ENCODE measurements around the gene MS4A10.
"Not testable (repeated sequence)": the region's sequence is repeated elsewhere in the genome, so short reads cannot be mapped to it uniquely, and the experiment has no call there.

Gene MS4A10

GRCh38 chr11:60785136-60785535 is at the start of gene MS4A10:
Gene MS4A10, plus strand, starts transcription at chr11:60785333. Its CDS starts 5,003 bp downstream, at chr11:60790336.
- DNase-seq: no peak

DNA sequence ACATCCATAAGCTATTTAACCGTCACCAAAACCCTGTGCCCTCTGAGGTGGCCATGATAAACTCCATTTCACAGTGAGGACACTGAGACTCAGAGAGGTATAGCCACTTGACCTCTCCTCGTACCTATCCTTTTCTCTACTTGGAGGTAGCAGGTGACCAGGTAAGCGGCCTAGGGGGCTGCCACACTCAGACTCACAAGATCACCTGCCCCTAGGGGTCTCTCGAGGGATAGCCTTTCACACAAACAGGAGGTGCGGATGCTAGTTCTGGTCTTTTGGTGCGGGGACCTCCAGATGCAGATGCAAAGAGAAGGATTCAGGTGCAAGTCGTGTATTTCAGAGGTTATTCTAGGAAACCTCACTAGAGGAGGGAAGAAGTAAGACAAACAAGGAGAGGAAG is 46.0 kb upstream of the MS4A10 start:
- DNase-seq: no peak

DNA sequence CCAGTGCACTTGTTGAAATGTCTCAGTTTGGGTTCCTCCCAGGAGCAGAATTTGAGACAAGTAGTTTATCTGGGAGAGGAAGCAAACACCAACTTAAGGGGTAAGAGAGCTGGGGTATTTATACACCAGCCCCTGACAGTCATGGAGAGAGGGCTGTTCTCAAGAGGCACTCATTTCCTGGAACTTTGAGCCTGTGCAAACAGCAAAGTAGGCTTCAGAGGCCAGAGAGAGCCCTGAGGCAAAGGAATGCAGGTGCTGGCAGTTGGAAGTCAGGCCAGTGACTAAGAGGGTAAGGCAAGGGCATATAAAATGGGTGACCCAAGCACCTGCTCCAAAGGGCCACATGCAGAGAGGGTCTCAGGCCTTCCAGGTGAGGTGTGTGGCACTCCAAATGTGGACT is 44.6 kb upstream of the MS4A10 start:
- no peak for DNase-seq

DNA sequence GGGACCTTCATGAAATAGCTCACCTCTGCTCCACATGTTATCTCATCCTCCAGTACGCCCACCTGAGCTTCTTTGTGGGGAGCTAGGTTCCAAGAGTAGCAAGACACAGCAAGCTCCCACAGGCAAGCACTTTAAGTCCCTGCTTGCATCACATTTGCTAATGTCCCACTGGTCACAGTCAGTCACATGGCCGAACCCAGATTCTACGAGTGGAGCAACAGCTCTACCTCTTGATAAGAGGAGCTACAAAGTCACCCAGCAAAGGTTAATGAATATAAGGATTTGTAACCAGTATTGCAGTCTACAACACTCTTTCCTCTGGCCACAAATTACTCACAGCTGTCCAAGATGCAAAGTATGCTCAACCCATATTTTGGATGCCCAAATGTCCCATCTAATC is 43.7 kb upstream of the MS4A10 start:
- DNase-seq: no peak

DNA sequence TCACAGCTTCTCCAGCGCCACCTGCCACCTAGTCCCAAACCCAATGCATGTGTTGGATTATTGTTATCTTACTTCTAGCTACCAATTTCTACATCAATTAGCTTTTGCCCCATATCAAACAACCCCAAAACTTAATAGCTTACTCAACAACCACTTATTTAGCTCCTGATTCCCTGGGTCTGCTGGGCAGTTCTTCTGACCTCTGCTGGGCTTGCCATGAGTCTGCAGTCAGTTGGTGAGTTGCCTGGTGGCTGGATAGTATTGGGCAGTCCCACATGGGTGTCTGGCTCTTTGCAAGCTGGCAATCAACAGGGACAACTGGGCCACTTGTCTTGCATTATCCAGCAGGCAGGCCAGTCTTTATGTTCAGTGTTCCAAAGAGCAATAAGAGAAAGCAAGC is 42.1 kb upstream of the MS4A10 start:
- no peak for DNase-seq

DNA sequence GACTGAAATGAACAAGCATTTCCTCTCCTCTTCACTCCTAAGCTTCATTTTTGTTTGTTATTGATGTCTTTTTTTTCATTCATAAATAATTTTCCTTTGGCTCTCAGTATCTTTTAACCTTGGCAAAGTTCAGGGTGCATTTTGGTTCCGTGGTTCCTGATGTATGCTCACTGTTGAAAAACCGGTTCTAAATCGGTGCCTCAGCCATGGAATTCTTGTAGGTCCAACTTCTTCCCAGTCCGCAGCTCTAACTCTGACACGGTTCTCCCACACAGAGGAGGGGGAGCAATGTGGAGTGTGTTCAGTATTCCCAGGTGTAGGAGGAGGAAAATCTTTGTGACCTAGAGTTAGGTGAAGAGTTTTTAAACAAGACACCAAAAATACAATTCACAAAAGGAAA is 41.0 kb upstream of the MS4A10 start:
- DNase-seq: no peak

- DNase-seq: no peak
Observed at GRCh38 chr11:60747359-60747873, 37.7 kb upstream of the MS4A10 start.

GRCh38 chr11:60748225-60748624 is 36.9 kb upstream of the MS4A10 start:
- no peak for DNase-seq

DNA sequence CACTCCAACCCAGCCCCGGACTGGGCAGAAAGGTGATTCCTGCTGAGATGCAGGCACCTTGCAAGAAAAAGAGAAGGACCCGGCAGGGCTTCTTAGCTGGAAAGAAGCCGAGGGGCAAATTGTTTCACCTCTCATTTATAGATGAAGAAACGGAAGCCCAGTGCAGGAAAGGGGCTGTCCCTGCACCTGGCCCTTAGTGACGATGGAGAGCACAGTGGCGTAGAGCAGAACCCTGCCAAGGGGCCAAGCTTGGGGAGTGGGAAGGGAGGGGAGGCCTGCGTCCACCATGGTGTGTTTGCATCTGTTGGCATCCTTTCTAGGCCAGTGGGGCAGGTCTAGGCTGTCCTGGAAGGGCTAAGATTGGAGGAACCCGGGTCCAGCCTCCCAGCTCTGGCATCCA is 36.3 kb upstream of the MS4A10 start:
- DNase-seq: no peak

- no peak for DNase-seq
Observed at GRCh38 chr11:60750911-60751310, 34.2 kb upstream of the MS4A10 start.

GRCh38 chr11:60753309-60753708 is 31.8 kb upstream of the MS4A10 start:
- no peak for DNase-seq

DNA sequence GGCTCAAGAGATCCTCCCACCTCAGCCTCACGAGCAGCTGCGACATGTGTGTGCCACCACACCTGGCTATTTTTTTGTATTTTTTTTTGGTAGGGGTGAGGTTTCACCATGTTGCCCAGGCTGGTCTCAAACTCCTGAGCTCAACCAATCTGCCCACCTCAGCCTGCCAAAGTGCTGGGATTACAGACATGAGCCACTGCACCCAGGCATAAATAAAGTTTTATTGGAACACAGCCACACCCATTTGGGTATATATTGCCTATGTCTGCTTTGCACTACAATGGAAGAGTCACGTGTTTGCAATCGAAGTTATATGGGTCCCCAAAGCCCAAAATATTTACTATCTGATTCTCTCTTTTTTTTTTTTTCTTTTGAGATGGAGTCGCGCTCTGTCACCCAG is 30.2 kb upstream of the MS4A10 start:
- DNase-seq: no peak

DNA sequence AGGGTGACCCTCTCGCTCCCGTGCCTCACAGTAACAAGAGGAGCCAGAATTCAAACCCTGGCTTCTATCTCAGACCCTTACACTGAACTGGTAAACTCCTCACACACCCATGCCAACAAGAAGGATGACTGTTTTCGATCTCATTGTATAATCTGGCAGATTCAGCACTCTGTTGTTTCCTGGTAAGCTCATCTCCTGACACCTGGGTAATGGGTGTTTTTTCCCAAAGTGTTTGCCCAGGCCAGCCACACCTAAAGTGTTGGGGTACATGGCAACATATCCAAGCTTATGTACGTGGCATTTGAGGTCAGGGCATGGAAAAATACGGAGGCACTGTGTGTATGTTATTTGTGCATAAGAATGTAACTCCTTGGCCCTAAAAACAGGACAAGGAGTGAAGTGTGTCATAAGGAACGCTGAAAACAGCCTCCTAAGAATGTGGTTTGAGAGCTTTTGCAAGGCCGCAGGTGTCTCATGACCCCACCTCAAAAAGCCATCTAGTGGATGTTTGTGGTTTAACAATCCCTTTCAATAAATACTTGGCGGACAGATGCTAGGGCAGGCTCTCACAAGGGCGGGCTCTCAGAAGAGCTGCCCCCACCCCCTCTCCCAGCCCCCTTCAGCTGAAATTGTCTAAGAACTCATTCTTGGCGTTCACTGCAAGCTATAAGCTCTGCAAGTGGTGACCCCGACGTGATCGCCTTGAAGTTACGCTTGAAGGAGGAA is 28.7 kb upstream of the MS4A10 start, which contains the start of gene MS4A15:
MS4A15 (plus strand) TSS at position 561 of the 726 bp plus-strand sequence. CDS start 6,867 bp downstream, outside the sequence.
- DNase-seq: no peak

DNA sequence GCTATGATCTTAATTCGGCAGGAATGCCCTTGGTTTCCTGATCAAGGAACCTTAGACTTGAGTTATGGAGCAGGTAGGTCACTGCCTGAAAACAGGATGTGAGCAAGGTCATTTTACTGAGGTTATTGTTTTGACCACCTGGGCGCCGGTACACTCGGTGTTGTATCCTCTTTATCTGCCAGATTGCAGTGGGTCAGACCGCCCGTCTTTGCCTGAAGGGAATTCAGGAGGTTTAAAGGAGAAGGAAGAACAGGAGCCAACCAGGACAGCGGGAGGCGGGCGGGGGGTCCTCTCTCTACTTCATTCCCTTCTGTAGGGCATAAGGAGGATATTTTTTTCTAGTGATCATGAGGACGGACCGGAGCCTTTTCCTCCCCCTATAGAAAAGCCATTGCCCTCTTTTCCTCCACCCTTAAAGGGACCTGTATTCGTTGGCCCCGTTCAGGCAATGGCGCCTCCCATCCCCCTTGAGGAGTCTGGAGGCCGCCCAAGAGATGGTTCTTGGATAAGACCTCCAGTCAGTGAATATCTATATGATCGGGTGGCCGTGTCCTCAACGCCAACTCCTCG is 27.8 kb upstream of the MS4A10 start:
- DNase-seq: no peak

- DNase-seq: not testable (repeated sequence)
Observed at GRCh38 chr11:60758671-60759070, 26.5 kb upstream of the MS4A10 start.

- DNase-seq: not testable (repeated sequence)
Observed at GRCh38 chr11:60759438-60760225, 25.5 kb upstream of the MS4A10 start.

DNA sequence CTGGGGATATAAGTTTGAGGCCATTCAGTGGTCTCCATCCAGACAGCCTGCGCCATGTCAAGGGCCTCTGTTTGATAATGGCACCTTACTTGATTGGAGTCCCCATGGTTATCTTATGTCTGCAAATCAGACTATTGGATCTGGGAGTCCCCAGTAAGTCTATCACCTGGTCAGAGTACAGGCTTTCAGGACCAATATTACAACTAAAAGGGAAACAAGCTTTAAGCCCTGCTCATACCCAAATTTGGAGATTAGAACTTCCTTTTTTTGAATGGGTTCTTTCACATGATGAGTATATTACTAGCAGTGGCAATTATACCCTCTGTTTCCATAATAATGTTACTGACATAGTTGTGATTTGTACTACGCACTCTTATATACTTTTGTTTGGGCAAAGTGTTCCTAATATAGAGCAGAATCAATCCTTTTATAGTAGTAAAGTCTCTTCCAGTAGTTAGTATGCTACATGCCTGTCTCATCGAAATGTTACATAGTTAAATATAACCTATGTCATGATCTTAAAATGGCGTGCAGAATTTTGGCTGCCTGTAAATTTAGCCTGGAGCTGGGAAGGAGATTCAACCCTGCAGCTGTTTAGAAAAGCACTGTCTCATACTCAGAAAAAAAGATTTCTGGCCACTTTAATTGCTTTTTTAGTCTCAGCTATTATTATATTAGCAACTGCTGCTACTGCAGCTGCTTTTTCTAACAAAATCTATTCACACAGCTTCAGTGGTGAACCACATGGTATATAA is 23.5 kb upstream of the MS4A10 start:
- DNase-seq: no peak

GRCh38 chr11:60762851-60763691 is 22.1 kb upstream of the MS4A10 start:
- no peak for DNase-seq

DNA sequence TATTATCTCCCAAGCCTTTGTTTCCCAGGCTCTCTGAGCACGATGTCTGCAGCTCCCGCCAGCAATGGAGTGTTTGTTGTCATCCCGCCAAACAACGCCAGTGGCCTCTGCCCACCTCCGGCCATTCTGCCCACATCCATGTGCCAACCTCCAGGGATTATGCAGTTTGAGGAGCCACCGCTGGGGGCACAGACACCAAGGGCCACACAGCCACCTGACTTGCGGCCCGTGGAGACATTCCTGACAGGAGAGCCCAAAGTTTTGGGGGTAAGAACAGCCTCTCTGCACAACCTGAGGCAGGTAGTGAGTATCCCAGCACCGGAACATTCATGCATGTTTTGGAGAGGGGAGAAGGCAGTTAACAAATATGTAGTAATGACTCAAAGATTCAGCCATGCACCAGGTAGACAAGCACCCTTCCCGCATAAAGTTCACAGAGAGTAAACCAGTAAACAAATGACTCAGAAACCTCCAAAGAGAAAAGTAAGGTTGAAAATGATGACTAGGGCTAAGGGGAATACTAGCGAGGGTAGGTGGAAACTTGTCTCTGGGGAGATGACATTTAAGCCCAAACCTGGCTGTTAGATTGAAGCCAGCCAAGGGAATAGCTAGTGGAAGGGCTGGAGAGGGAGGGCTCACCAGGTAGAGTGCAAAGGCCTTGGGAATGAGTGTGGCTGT is 21.3 kb upstream of the MS4A10 start:
- DNase-seq: no peak

GRCh38 chr11:60764879-60765278 is 20.3 kb upstream of the MS4A10 start:
- DNase-seq: no peak

GRCh38 chr11:60765355-60765754 is 19.8 kb upstream of the MS4A10 start:
- no peak for DNase-seq
